Activated CD8-positive, alpha-beta memory T cell treated with anti-CD3 and anti-CD28 coated beads, Interleukin-2, amount 50 U/mL, for 1 hour (primary cell): Measurements from ENCODE around the gene RAB6B.

Experiments used
- DNase-seq: peaks from one replicate; pipeline ENCODE4 v3.0.0-alpha.2; 2020; ENCODE audit errors: extremely low read depth

Gene RAB6B

DNA sequence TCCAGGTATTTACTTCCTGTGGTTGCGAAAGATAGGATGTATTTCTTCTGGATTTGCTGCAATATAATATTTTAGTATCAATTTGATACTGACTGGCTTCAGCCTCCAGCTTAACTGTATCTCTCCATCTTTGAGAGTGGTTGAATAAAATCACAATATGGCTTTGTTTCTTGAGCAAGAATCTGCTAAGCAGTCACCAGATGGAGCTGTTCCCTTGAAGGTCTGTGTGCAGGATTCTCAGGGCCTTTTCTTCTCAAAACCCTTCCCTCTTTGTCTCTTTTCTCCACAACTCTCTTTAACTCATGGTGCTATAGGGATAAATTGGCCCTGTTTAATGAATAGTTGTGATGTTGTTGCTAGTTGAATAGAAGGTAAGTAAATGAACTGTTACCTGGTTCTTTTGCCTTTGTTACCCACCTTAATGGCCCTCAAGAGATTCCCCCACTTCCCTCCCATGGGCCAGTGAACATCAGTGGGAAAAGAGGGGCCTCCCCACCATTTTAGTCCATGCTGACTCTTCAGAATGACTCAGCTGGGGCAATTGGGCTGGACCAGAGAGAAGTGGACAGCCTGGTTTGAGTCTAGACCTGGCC is 34.8 kb upstream of the RAB6B start:
- no peak for DNase-seq

GRCh38 chr3:133928903-133929607 is 33.4 kb upstream of the RAB6B start:
- no peak for DNase-seq

- DNase-seq = no peak
Observed at GRCh38 chr3:133928136-133928893, 32.6 kb upstream of the RAB6B start.

- DNase-seq = peak; percentile 35
Observed at GRCh38 chr3:133927540-133928066, 31.9 kb upstream of the RAB6B start.

- DNase-seq = no peak
Observed at GRCh38 chr3:133926736-133927539, 31.3 kb upstream of the RAB6B start.

DNA sequence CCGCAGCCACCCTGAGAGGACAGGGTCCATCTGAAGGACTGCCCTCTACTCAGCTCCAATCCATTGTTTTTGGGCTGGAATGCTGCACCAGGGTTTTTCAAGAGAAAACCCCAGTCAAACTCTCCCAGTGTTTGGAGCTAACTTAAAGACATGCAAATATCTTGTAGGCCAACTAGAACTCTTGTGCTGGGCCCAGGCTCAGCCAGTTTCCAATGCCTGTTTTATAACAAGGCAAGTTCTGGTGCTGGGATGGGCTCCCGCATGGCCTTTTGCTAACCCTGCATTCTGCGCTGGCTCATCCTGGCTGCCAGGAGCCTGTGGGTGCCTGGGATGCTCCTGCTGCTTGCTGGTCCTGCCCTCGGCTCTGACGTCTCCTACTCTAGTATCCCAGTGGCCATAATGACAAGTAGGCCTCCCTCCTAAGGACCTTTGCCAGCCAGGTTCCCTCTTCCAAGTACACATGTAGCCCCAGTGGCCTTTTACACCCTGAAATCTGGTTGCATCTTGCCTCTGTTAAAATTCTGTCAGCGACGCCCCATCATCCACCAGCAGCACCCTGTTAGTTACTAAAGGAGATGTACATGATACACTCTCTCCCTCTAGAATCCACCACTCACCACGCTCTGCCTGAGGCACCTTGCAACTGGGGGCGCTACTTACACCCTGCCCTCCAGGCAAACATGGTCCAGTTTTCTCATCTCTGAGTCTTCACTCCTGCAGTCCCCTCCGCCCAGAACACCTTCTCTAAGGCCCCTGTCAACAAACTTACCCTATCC is 30.5 kb upstream of the RAB6B start:
- no peak for DNase-seq

- no peak for DNase-seq
Observed at GRCh38 chr3:133924041-133924440, 28.4 kb upstream of the RAB6B start.

GRCh38 chr3:133921592-133921991 is 25.9 kb upstream of the RAB6B start:
- no peak for DNase-seq

- DNase-seq = no peak
Observed at GRCh38 chr3:133917144-133917543, 21.5 kb upstream of the RAB6B start.

DNA sequence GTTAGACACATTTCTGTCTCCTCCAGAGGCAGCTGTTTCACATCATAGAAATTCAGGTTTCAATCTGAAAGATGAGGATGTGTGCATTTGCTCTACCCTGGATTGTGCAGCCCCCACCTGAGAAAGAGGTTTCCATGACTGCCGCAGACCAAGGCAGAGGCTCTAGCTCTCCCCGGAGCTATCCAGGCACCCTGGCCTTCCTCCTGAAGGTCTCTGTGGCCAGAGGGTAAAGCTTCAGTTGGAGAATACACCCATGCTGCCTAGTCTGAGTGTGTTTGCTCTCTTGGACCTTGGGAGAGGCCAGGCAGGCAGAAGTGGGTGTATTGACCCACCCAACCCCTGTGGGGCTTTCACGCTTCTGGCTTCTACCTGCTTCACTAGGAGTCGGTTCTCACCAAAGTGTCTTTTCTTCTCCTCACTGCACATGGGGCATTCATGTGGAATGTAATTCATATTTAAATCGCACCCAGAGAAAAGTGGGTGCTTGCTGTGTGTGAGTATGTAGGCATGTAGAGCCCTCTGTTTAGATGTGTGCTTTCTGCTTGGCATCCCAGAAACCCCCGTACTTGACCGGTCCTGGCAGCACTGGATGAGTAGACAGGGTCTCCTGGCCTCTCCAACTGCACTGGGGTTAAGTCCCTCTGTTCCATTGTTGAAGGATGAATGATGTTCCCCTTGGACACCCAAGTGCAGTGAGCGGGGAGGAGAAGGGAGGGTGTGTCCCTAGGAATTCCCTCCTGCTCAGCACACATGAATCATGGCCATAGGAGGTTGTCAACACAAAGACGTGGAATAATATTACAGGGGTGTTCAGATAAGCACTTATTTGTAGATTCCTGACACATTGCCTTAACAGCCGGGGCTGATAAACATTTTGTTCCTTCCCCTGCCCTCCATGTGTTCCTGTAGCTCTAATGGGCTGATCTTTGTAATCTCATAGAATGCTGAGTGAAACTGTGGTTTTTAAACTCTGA is 20.3 kb upstream of the RAB6B start:
- no peak for DNase-seq

GRCh38 chr3:133914839-133915600 is 19.3 kb upstream of the RAB6B start:
- DNase-seq = no peak

GRCh38 chr3:133910422-133910821 is 14.7 kb upstream of the RAB6B start:
- no peak for DNase-seq

DNA sequence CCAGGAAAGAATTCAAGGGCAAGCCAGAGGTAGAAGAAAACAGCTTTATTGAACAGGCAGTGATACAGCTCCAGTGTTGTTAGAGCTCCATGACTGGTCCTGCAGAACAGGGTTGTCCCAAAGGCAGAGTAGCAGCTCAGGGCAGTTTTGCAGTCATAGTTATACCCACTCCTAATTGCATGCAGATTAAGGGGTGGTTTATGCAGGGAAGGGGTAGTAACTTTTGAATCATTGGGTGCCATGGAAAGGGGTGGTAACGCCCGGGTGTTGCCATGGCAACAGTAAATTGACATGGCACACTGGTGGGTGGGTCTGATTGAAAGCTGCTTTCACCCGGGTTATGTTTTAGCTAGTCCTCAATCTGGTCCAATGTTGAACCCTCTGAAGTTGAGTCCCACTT is 9.7 kb upstream of the RAB6B start:
- DNase-seq = no peak

- no peak for DNase-seq
Observed at GRCh38 chr3:133901847-133902246, 6.2 kb upstream of the RAB6B start.

DNA sequence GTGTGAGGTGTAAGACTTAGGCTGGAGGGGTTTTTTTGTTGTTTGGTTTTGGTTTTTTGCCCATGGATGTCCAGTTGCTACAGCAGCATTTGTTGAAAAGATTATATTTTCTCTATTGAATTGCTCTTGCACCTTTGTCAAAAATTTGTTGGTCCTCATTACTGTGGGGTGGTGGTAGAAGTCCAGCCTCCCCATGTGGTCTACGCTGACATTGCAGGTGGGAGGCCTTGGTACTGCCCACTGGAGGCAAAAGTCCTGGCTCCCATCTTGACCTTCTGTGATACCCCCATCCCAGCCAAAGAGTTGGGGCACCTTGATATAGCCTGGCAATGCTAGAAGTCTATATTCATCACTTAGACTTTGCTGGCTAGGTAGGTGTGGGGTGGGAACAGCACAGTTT is 5.4 kb upstream of the RAB6B start:
- DNase-seq = no peak

GRCh38 chr3:133899311-133899710 is 3.6 kb upstream of the RAB6B start:
- DNase-seq = no peak

GRCh38 chr3:133897547-133897946 is 1.9 kb upstream of the RAB6B start:
- no peak for DNase-seq

- no peak for DNase-seq
Observed at GRCh38 chr3:133896002-133896761, 500 bp upstream of the RAB6B start.
